A549 (cell line): ENCODE measurements around the gene LDLRAD4. TPM values are rescaled to one million over a fixed set of nuclear protein-coding genes. Genes with fewer than 3 reads are reported as not detected.

Experiments
- ATAC-seq, 2 experiments: fragments of 200-7000 bp in 1 of 2; fragments of >200 bp in 1 of 2; cut with Nextera tagmentation in 1 of 2; cut with Tn5 transposase in 1 of 2; 3 replicates each; pipeline versions ENCODE4 v1.8.0 to v1.9.1; 2018 to 2020; ENCODE audit warnings: mild to moderate bottlenecking in 1 of 2, moderate library complexity in 1 of 2
- CTCF ChIA-PET: fragments of 300-600 bp; sonication (Branson Sonifier 250); formaldehyde crosslinking; extraction: SDS; loops from one replicate; lab custom pipeline; 2021; ENCODE audit warnings: antibody characterized with exemption, inconsistent platforms; lab: Yijun Ruan, JAX
- POLR2A ChIA-PET: fragments of 350-600 bp; formaldehyde crosslinking; extraction: SDS; loops from one replicate; lab custom pipeline; 2021; ENCODE audit warnings: antibody characterized with exemption, inconsistent platforms; lab: Yijun Ruan, JAX
- DNase-seq, 2 experiments: peaks; one replicate each; pipeline versions ENCODE4 v3.0.0 to v3.0.0-alpha.2; 2011 to 2016; ENCODE audit warnings: low read depth in 1 of 2, low spot score in 1 of 2
- FAIRE-seq: peaks from 2 replicates; lab custom pipeline; 2011; peaks lifted over from hg19 to GRCh38; lab: Jason Lieb, UNC
- H3K27ac ChIP-seq, 2 experiments: fragments of >200 bp; sonication (Bioruptor Twin); formaldehyde crosslinking; 3 replicates each; pipeline ENCODE4 v1.5.1; 2016 to 2017
- H3K4me1 ChIP-seq: fragments of >200 bp; sonication (Bioruptor Twin); formaldehyde crosslinking; 3 replicates; pipeline ENCODE4 v1.6.1; 2016
- H3K4me2 ChIP-seq: fragments of >200 bp; sonication (Bioruptor Twin); formaldehyde crosslinking; 3 replicates; pipeline ENCODE4 v1.6.1; 2016
- H3K4me3 ChIP-seq: fragments of >200 bp; sonication (Bioruptor Twin); formaldehyde crosslinking; 3 replicates; pipeline ENCODE4 v1.5.1; 2016
- H3K9me3 ChIP-seq: fragments of >200 bp; sonication (Bioruptor Twin); formaldehyde crosslinking; 3 replicates; pipeline ENCODE4 v1.6.1; 2016
- BHLHE40 ChIP-seq: IDR thresholded peaks from 2 replicates; pipeline ENCODE4 v1.6.1; 2012; ENCODE audit warnings: low read depth, low read length, inconsistent platforms
- CBX8 ChIP-seq: fragments of 200-600 bp; sonication (generic); IDR thresholded peaks from 2 replicates; pipeline ENCODE4 v1.6.1; 2016
- CEBPB ChIP-seq, 2 experiments: fragments of >200 bp in 1 of 2; sonication (Bioruptor Twin) in 1 of 2; formaldehyde crosslinking in 1 of 2; IDR thresholded peaks; 2 replicates each; pipeline ENCODE4 v1.6.1; 2012 to 2016
- CHD2 ChIP-seq: fragments of 150-350 bp; IDR thresholded peaks from 2 replicates; pipeline ENCODE4 v1.6.1; 2014; ENCODE audit warnings: low read length; ENCODE audit not compliant: partially characterized antibody
- CHD4 ChIP-seq: fragments of 200-600 bp; sonication (generic); IDR thresholded peaks from 2 replicates; pipeline ENCODE4 v1.6.1; 2016; ENCODE audit warnings: antibody characterized with exemption, mild to moderate bottlenecking, borderline replicate concordance
- EHF ChIP-seq: fragments of 250-450 bp; sonication (Bioruptor Pico); IDR thresholded peaks from 2 replicates; pipeline ENCODE4 v1.5.0; 2020; ENCODE audit warnings: mild to moderate bottlenecking
- EHMT2 ChIP-seq: fragments of 200-600 bp; sonication (generic); IDR thresholded peaks from 2 replicates; pipeline ENCODE4 v1.6.1; 2016; ENCODE audit warnings: antibody characterized with exemption, low read depth, mild to moderate bottlenecking, moderate library complexity
- EP300 ChIP-seq, 2 experiments: fragments of >200 bp; sonication (Bioruptor Twin); formaldehyde crosslinking; IDR thresholded peaks; 2 replicates in 1 of 2; 3 replicates in 1 of 2; pipeline ENCODE4 v1.6.1; 2016 to 2017
- FOSB ChIP-seq: fragments of 250-450 bp; sonication (Bioruptor Pico); IDR thresholded peaks from 2 replicates; pipeline ENCODE4 v1.5.0; 2020; ENCODE audit warnings: mild to moderate bottlenecking, moderate library complexity
- GATA3 ChIP-seq: IDR thresholded peaks from 2 replicates; pipeline ENCODE4 v1.6.1; 2012; ENCODE audit warnings: borderline replicate concordance
- HMGXB4 ChIP-seq: fragments of 250-450 bp; sonication (Bioruptor Pico); IDR thresholded peaks from 2 replicates; pipeline ENCODE4 v1.5.0; 2021; ENCODE audit warnings: mild to moderate bottlenecking, moderate library complexity, borderline replicate concordance
- HOXA7 ChIP-seq: fragments of 250-450 bp; sonication (Bioruptor Pico); IDR thresholded peaks from 2 replicates; pipeline ENCODE4 v1.5.0; 2020; ENCODE audit warnings: mild to moderate bottlenecking, moderate library complexity
- HOXB13 ChIP-seq: fragments of 250-450 bp; sonication (Bioruptor Pico); IDR thresholded peaks from 2 replicates; pipeline ENCODE4 v1.5.0; 2020; ENCODE audit warnings: low read depth, mild to moderate bottlenecking, moderate library complexity
- HOXB5 ChIP-seq: fragments of 250-450 bp; sonication (Bioruptor Pico); IDR thresholded peaks from 2 replicates; pipeline ENCODE4 v1.5.0; 2020; ENCODE audit warnings: mild to moderate bottlenecking, moderate library complexity
- JUN ChIP-seq, 2 experiments: fragments of >200 bp; sonication (Bioruptor Twin); formaldehyde crosslinking; IDR thresholded peaks; 2 replicates in 1 of 2; 3 replicates in 1 of 2; pipeline ENCODE4 v1.6.1; 2016 to 2017
- NFE2L2 ChIP-seq: fragments of 150-350 bp; conservative IDR thresholded peaks from 2 replicates; pipeline ENCODE4 v1.6.1; 2014; ENCODE audit warnings: low read length
- NR3C1 ChIP-seq: fragments of >200 bp; sonication (Bioruptor Twin); formaldehyde crosslinking; IDR thresholded peaks from 3 replicates; pipeline ENCODE4 v1.6.1; 2017
- WGBS: methylation state at CpG from one replicate; pipeline ENCODE4 v1.1.6; 2017; ENCODE audit errors: missing lambda C conversion rate; 5-methylcytosine and 5-hydroxymethylcytosine counted together
- polyA plus RNA-seq, 4 experiments: library from polyadenylated mRNA; depleted of rRNA in 3 of 4; stranded (reverse); fragments of >200 nt; fragmentation: RNase III in 1 of 4; extraction: RNeasy Plus Mini Kit Qiagen cat#74134 plus additional on column Dnase treatment in 1 of 4; gene quantifications; 2 replicates in 3 of 4; 3 replicates in 1 of 4; pipeline ENCODE4 v1.2.3, GENCODE V29; 2011 to 2017
- TF ChIP-seq, protein P1 (sequence below): fragments of >200 bp; sonication (Bioruptor Twin); formaldehyde crosslinking; IDR thresholded peaks from 3 replicates; pipeline ENCODE4 v1.5.1; 2016
- TF ChIP-seq, protein P2 (sequence below): fragments of 250-450 bp; sonication (Bioruptor Pico); IDR thresholded peaks from 2 replicates; pipeline ENCODE4 v1.5.0; 2020; ENCODE audit warnings: low read depth, mild to moderate bottlenecking, moderate library complexity
- TF ChIP-seq, protein P3 (sequence below): fragments of >200 bp; sonication (Bioruptor Twin); formaldehyde crosslinking; IDR thresholded peaks from 3 replicates; pipeline ENCODE4 v1.6.1; 2016
- TF ChIP-seq, protein P4 (sequence below): fragments of 200-600 bp; sonication (generic); IDR thresholded peaks from 2 replicates; pipeline ENCODE4 v1.6.1; 2016; ENCODE audit warnings: antibody characterized with exemption, mild to moderate bottlenecking, moderate library complexity

The LDLRAD4 gene
- polyA plus RNA-seq, 2 of the 4 experiments (the other 2 are of a cell fraction): 5.2 to 7.6 TPM

- ChIA-PET CTCF (no interaction called here), POLR2A (no interaction called here)
- no peak for TF ChIP-seq HOXA7 (CRISPR knock-in tag)
- TF ChIP-seq GATA3: no peak
- TF ChIP-seq JUN (IDR thresholded peaks at IDR 0.05): no peak
- TF ChIP-seq CHD2: no peak
- no peak for TF ChIP-seq HOXB5 (CRISPR knock-in tag)
- no peak for TF ChIP-seq HMGXB4
- no peak for TF ChIP-seq BHLHE40
- no peak for TF ChIP-seq CHD4
- TF ChIP-seq, protein P1, sequence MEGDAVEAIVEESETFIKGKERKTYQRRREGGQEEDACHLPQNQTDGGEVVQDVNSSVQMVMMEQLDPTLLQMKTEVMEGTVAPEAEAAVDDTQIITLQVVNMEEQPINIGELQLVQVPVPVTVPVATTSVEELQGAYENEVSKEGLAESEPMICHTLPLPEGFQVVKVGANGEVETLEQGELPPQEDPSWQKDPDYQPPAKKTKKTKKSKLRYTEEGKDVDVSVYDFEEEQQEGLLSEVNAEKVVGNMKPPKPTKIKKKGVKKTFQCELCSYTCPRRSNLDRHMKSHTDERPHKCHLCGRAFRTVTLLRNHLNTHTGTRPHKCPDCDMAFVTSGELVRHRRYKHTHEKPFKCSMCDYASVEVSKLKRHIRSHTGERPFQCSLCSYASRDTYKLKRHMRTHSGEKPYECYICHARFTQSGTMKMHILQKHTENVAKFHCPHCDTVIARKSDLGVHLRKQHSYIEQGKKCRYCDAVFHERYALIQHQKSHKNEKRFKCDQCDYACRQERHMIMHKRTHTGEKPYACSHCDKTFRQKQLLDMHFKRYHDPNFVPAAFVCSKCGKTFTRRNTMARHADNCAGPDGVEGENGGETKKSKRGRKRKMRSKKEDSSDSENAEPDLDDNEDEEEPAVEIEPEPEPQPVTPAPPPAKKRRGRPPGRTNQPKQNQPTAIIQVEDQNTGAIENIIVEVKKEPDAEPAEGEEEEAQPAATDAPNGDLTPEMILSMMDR: no peak
- TF ChIP-seq, protein P2, sequence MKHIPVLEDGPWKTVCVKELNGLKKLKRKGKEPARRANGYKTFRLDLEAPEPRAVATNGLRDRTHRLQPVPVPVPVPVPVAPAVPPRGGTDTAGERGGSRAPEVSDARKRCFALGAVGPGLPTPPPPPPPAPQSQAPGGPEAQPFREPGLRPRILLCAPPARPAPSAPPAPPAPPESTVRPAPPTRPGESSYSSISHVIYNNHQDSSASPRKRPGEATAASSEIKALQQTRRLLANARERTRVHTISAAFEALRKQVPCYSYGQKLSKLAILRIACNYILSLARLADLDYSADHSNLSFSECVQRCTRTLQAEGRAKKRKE: no peak
- no peaks in the 10 kb centered on the region for H3K4me1 ChIP-seq
- H3K27ac ChIP-seq: no peak overlapping the region
- WGBS: 83% methylated on average over 13 of the region's 15 CpGs
- DNase-seq: no peak
- no peak overlapping the region for H3K4me3 ChIP-seq
- no peak for FAIRE-seq
- H3K9me3 ChIP-seq: no peaks in the 10 kb centered on the region
- ATAC-seq: no peak
- no peak overlapping the region for H3K4me2 ChIP-seq
Measured at GRCh38 chr18:13252686-13253410, 34.3 kb downstream of the LDLRAD4 start.

DNA sequence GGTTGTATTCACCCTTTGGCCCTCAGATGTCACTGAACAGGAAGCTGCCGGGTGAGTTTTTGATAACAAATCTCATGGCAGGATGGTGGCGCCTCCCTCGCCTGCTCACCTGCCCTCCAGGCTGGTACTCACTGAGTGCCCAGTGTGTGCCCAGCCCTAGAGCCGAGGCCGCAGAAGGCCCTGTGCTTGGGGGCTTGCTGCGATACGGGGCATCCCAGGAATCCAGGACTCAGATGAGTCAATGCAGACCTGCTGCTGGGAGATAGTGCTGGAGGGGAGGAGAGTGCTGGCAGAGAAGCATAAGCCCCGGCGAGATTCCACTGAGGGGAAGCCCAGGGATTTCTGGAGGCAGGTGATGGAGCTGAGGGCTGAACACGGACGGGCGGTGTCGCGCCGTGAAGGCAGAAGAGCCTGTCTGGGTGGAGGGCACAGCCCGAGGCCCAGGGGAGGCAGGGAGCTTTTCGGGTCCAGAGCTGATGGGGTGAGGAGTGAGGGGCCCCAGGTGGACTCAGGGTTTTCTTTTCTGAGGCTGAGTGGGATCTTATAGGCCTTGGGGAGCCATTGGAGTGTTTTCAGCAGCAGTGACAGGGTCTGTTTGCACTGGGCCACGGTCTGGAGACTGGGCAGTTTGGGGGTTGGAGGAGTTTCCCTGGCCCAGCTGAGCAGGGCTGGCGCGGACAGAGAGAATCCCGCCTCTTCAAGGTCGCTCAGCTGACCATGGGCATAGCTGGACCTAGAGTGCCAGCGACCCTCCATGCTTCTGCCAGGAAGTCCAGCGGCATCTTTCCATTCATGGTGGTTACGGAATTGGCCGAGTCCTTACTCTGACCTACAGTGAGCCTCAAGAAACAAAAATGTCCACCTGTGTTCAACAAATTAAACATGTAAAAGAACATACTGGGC, 35.5 kb downstream of the LDLRAD4 start:
- H3K27ac ChIP-seq: no peak overlapping the region
- no peaks in the 10 kb centered on the region for H3K9me3 ChIP-seq
- FAIRE-seq (no peak), DNase-seq (no peak), ATAC-seq (no peak)
- H3K4me1 ChIP-seq: no peaks in the 10 kb centered on the region
- 75% methylated on average over 24 of the region's 26 CpGs for WGBS
- H3K4me2 ChIP-seq: no peak overlapping the region
- ChIA-PET CTCF (no interaction called here), POLR2A (no interaction called here)
- no peak for TF ChIP-seq NFE2L2
- TF ChIP-seq, protein P3, sequence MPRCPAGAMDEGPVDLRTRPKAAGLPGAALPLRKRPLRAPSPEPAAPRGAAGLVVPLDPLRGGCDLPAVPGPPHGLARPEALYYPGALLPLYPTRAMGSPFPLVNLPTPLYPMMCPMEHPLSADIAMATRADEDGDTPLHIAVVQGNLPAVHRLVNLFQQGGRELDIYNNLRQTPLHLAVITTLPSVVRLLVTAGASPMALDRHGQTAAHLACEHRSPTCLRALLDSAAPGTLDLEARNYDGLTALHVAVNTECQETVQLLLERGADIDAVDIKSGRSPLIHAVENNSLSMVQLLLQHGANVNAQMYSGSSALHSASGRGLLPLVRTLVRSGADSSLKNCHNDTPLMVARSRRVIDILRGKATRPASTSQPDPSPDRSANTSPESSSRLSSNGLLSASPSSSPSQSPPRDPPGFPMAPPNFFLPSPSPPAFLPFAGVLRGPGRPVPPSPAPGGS: no peak
- no peak for TF ChIP-seq HOXB5 (CRISPR knock-in tag)
- no peak for TF ChIP-seq CHD4
- TF ChIP-seq, protein P4, sequence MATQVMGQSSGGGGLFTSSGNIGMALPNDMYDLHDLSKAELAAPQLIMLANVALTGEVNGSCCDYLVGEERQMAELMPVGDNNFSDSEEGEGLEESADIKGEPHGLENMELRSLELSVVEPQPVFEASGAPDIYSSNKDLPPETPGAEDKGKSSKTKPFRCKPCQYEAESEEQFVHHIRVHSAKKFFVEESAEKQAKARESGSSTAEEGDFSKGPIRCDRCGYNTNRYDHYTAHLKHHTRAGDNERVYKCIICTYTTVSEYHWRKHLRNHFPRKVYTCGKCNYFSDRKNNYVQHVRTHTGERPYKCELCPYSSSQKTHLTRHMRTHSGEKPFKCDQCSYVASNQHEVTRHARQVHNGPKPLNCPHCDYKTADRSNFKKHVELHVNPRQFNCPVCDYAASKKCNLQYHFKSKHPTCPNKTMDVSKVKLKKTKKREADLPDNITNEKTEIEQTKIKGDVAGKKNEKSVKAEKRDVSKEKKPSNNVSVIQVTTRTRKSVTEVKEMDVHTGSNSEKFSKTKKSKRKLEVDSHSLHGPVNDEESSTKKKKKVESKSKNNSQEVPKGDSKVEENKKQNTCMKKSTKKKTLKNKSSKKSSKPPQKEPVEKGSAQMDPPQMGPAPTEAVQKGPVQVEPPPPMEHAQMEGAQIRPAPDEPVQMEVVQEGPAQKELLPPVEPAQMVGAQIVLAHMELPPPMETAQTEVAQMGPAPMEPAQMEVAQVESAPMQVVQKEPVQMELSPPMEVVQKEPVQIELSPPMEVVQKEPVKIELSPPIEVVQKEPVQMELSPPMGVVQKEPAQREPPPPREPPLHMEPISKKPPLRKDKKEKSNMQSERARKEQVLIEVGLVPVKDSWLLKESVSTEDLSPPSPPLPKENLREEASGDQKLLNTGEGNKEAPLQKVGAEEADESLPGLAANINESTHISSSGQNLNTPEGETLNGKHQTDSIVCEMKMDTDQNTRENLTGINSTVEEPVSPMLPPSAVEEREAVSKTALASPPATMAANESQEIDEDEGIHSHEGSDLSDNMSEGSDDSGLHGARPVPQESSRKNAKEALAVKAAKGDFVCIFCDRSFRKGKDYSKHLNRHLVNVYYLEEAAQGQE: no peak
- no peak for TF ChIP-seq EHF
- TF ChIP-seq CBX8: no peak
- no peak for TF ChIP-seq JUN (IDR thresholded peaks at IDR 0.05)
- TF ChIP-seq HOXB13 (CRISPR knock-in tag): no peak
- TF ChIP-seq FOSB (CRISPR knock-in tag): no peak
- no peak for TF ChIP-seq NR3C1
- TF ChIP-seq CEBPB (IDR thresholded peaks at IDR 0.05): no peak
- TF ChIP-seq EP300 (IDR thresholded peaks at IDR 0.05): no peak
- no peak for TF ChIP-seq EHMT2
- H3K4me3 ChIP-seq: no peak overlapping the region
